Left lung (tissue), 10 donors: ENCODE results near the gene RAB9B. TPM values are rescaled to one million over a fixed set of nuclear protein-coding genes. Genes with fewer than 3 reads are reported as not detected.

ENCODE experiments used
- ATAC-seq: fragments of 200-7000 bp; cut with Tn5 transposase; one replicate; pipeline ENCODE4 v1.9.1; 2020; ENCODE audit warnings: moderate library complexity
- DNase-seq, 4 donors: peaks; one replicate each; pipeline ENCODE4 v3.0.0-alpha.2; 2013 to 2020
- H3K27ac ChIP-seq, 2 donors: fragments of 200-600 bp; sonication (generic) in 1 of 2; one replicate each; pipeline versions ENCODE4 v1.5.0 to v1.8.0; 2020 to 2021
- H3K27me3 ChIP-seq, 2 donors: fragments of 200-600 bp; sonication (generic) in 1 of 2; one replicate each; pipeline versions ENCODE4 v1.5.0 to v1.8.0; 2020 to 2021
- H3K36me3 ChIP-seq, 2 donors: fragments of 200-600 bp; sonication (generic) in 1 of 2; one replicate each; pipeline versions ENCODE4 v1.5.0 to v1.8.0; 2020 to 2021
- H3K4me1 ChIP-seq, 2 donors: fragments of 200-600 bp; one replicate each; pipeline ENCODE4 v1.8.0; 2021
- H3K4me3 ChIP-seq, 2 donors: fragments of 200-600 bp; sonication (generic) in 1 of 2; one replicate each; pipeline versions ENCODE4 v1.5.0 to v1.8.0; 2020 to 2021; ENCODE audit warnings: mild to moderate bottlenecking in 1 of 2
- H3K9me3 ChIP-seq, 2 donors: fragments of 200-600 bp; sonication (generic) in 1 of 2; one replicate each; pipeline versions ENCODE4 v1.5.0 to v1.8.0; 2020 to 2021
- CTCF ChIP-seq, 2 donors: fragments of 200-600 bp; sonication (generic) in 1 of 2; IDR thresholded peaks; one replicate each; pipeline versions ENCODE4 v1.5.0 to v1.8.0; 2021; ENCODE audit warnings: antibody characterized with exemption in 2 of 2
- intact Hi-C, 2 donors: fragments of 100-400 bp; cut with DNase I; formaldehyde crosslinking; loops; one replicate each; pipeline versions ENCODE4 v1.11.2 to v1.14.2; 2022
- polyA plus RNA-seq, 6 donors: library from polyadenylated mRNA; unstranded; fragments of 120-200 nt; gene quantifications; one replicate each; pipeline ENCODE4 v1.2.1, GENCODE V29; 2013; ENCODE audit not compliant: insufficient read length in 6 of 6
- total RNA-seq, 2 donors: library from RNA; stranded (reverse); fragmentation: NEBNext Ultra II Directional; extraction: Animal tissue kit (Norgen Biotek cat#: 25700); gene quantifications; one replicate each; pipeline ENCODE4 v1.2.1, GENCODE V29; 2021
- donor health status: DM: no; HTN: yes; CAD: no.
- donor health status: DM: no; HTN: no; CAD: no.

RAB9B gene
- total and polyA plus RNA-seq, 8 donors, result 0.93 to 3.4 (median 2.9) TPM

- no peak for TF ChIP-seq CTCF (IDR thresholded peaks at IDR 0.05)
- H3K27me3 ChIP-seq, result no peaks in the 10 kb centered on the region
- H3K27ac ChIP-seq, result no peak overlapping the region
- ATAC-seq (peak; percentile 40), DNase-seq (no peak)
- no peaks in the 10 kb centered on the region for H3K36me3 ChIP-seq
- no peaks in the 10 kb centered on the region for H3K4me1 ChIP-seq
- H3K4me3 ChIP-seq, result no peak overlapping the region
- H3K9me3 ChIP-seq, result no peaks in the 10 kb centered on the region
- intact Hi-C loops, result no loop called here
Observed at GRCh38 chrX:103774070-103774642, 57.9 kb downstream of the RAB9B start.

GRCh38 chrX:103773445-103773844 is 58.6 kb downstream of the RAB9B start:
- ATAC-seq (no peak), DNase-seq (no peak)
- Histone ChIP-seq H3K9me3 (no peaks in the 10 kb centered on the region), H3K4me1 (no peaks in the 10 kb centered on the region), H3K4me3 (no peak overlapping the region), H3K27ac (no peak overlapping the region), H3K36me3 (no peaks in the 10 kb centered on the region), H3K27me3 (no peaks in the 10 kb centered on the region)
- no peak for TF ChIP-seq CTCF (IDR thresholded peaks at IDR 0.05)
- intact Hi-C loops, result no loop called here

Other genes starting within 250 kb of the RAB9B start
- gene TCEAL4, start 246.7 kb downstream of the RAB9B start, total RNA-seq, result 10 to 100 TPM; 67.5 to 77.2 TPM
- gene TCEAL4, start 246.7 kb downstream of the RAB9B start, polyA plus RNA-seq, result 100 to 1,000 TPM; 129 to 164 (median 143) TPM
- gene TCEAL3, start 224.3 kb downstream of the RAB9B start, total RNA-seq, result 10 to 100 TPM; 20.8 to 21.3 TPM
- 10 to 100 TPM; 24.7 to 30.4 (median 27.3) TPM for gene TCEAL3, start 224.3 kb downstream of the RAB9B start, polyA plus RNA-seq
- gene TCEAL1, start 203.3 kb downstream of the RAB9B start, total RNA-seq, result 10 to 100 TPM; 27.3 to 29.5 TPM
- gene TCEAL1, start 203.3 kb downstream of the RAB9B start, polyA plus RNA-seq, result 10 to 100 TPM; 31.3 to 34.0 (median 32.7) TPM
- 100 to 1,000 TPM; 284 to 312 TPM for gene MORF4L2, start 145.6 kb downstream of the RAB9B start, total RNA-seq
- gene MORF4L2, start 145.6 kb downstream of the RAB9B start, polyA plus RNA-seq, result 100 to 1,000 TPM; 274 to 340 (median 312) TPM
- not detected for gene TMEM31, start 121.3 kb downstream of the RAB9B start, total RNA-seq
- 1 to 10 TPM in 4 of 6 donors, under 1 TPM in 2; 0.80 to 1.8 (median 1.5) TPM for gene TMEM31, start 121.3 kb downstream of the RAB9B start, polyA plus RNA-seq
- under 1 TPM; 0.08 to 0.12 TPM for gene PLP1, start 55.4 kb downstream of the RAB9B start, total RNA-seq
- gene PLP1, start 55.4 kb downstream of the RAB9B start, polyA plus RNA-seq, result 10 to 100 TPM in 5 of 6 donors, 1 to 10 TPM in 1; 9.6 to 22.2 (median 15.5) TPM
- gene TMSB15B, start 130.4 kb upstream of the RAB9B start, total RNA-seq, result 1 to 10 TPM; 1.3 to 5.1 TPM
- gene TMSB15B, start 130.4 kb upstream of the RAB9B start, polyA plus RNA-seq, result 10 to 100 TPM; 25.5 to 40.2 (median 30.8) TPM
- gene H2BW1, start 181.5 kb upstream of the RAB9B start, total RNA-seq, result not detected
- not detected for gene H2BW1, start 181.5 kb upstream of the RAB9B start, polyA plus RNA-seq
- not detected for gene H2BW2, start 207.7 kb upstream of the RAB9B start, total RNA-seq
- 1 to 10 TPM; 1.1 to 2.0 (median 1.4) TPM for gene H2BW2, start 207.7 kb upstream of the RAB9B start, polyA plus RNA-seq
- gene TMSB15C, start 244.0 kb upstream of the RAB9B start, total RNA-seq, result 1 to 10 TPM; 1.0 to 2.8 TPM
- gene TMSB15C, start 244.0 kb upstream of the RAB9B start, polyA plus RNA-seq, result 10 to 100 TPM; 21.9 to 28.6 (median 24.9) TPM